GM12801 (cell line): ENCODE results near the gene ALOXE3.

Source experiments
- CTCF ChIP-seq: IDR thresholded peaks from one replicate; pipeline ENCODE4 v1.5.1; 2011; ENCODE audit warnings: control low read depth; ENCODE audit not compliant: insufficient read length; ENCODE audit errors: extremely low read depth

ALOXE3 gene

GRCh38 chr17:8143581-8144400 is 25.5 kb upstream of the ALOXE3 start:
- TF ChIP-seq CTCF: no peak

GRCh38 chr17:8142887-8143580 is 24.7 kb upstream of the ALOXE3 start:
- TF ChIP-seq CTCF: no peak

GRCh38 chr17:8142158-8142886 is 24.0 kb upstream of the ALOXE3 start:
- TF ChIP-seq CTCF: no peak

- no peak for TF ChIP-seq CTCF
Observed at GRCh38 chr17:8141741-8142140, 23.4 kb upstream of the ALOXE3 start.

- no peak for TF ChIP-seq CTCF
Observed at GRCh38 chr17:8141045-8141444, 22.7 kb upstream of the ALOXE3 start.

GRCh38 chr17:8140065-8141029 is 22.0 kb upstream of the ALOXE3 start:
- TF ChIP-seq CTCF: no peak
